IgD-negative memory B cell (primary cell): ENCODE data around the gene ABHD1. TPM values are rescaled to one million over a fixed set of nuclear protein-coding genes. Genes with fewer than 3 reads are reported as not detected.

Experiments
- H3K27ac Mint-ChIP-seq, 3 donors: one replicate each; pipeline ENCODE4 v1.8.0; 2020 to 2022; ENCODE audit warnings: mild to moderate bottlenecking in 3 of 3, mixed read lengths in 3 of 3, moderate library complexity in 1 of 3
- H3K27me3 Mint-ChIP-seq: one replicate; pipeline ENCODE4 v1.8.0; 2021; ENCODE audit warnings: mixed read lengths
- H3K36me3 Mint-ChIP-seq: one replicate; pipeline ENCODE4 v1.8.0; 2020; ENCODE audit warnings: mild to moderate bottlenecking, mixed read lengths
- H3K4me1 Mint-ChIP-seq, 3 donors: one replicate each; pipeline ENCODE4 v1.8.0; 2020 to 2022; ENCODE audit warnings: mixed read lengths in 3 of 3, mild to moderate bottlenecking in 1 of 3
- H3K4me3 Mint-ChIP-seq, 4 donors: one replicate each; pipeline ENCODE4 v1.8.0; 2020 to 2022; ENCODE audit warnings: mild to moderate bottlenecking in 4 of 4, mixed read lengths in 4 of 4, moderate library complexity in 3 of 4
- H3K9me3 Mint-ChIP-seq, 3 donors: one replicate each; pipeline ENCODE4 v1.8.0; 2020 to 2021; ENCODE audit warnings: mixed read lengths in 3 of 3, mild to moderate bottlenecking in 1 of 3
- polyA plus RNA-seq: library from polyadenylated mRNA; unstranded; fragments of 300-500 nt; fragmentation: Illumina TruSeq; gene quantifications from one replicate; pipeline ENCODE4 v1.2.3, GENCODE V29; 2021

ABHD1 gene
- polyA plus RNA-seq, 1 donor from 2014 or later, result 0.35 TPM

DNA sequence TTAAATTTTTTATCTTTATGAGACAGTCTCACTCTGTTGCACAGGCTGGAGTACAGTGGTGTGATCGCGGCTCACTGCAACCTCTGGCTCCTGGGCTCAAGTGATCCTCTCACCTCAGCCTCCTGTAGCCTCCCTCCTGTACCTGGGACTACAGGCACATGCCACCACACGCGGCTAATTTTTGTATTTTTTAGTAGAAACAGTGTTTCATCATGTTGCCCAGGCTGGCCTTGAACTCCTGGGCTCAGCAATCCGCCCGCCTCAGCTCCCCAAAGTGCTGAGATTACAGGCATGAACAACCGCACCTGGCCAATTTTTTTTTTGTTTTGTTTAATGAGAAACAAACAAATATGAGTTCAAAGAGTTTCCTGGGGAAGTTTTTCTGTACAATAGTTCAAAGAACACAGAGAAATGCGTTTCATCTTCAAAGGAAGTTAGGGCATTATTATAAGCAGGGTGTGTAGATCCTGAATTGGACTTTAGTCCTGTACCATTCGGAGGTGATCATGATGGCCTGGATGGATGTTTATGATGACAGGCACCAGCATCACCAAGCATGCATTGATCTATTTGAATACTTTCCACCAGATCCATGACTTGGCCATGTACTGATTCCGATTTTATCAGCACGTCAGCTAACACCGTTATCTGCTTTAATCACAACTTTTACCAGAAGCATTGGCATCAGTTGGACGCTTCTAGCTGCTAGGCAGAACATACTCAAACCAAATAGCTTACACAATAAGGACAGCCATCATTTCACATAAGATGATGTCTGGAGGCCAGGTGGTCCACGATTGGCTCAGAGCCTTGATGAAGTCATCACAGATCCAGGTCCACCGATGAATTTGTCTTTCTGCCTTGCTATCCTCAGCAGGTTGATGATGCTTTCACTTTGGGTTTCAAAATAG is 54.1 kb downstream of the ABHD1 start:
- no peak overlapping the region for H3K4me3 Mint-ChIP-seq
- no peak overlapping the region for H3K27ac Mint-ChIP-seq
- peaks cover 20% of the 10 kb centered on the region for H3K27me3 Mint-ChIP-seq
- H3K36me3 Mint-ChIP-seq, result peaks cover 4% of the 10 kb centered on the region
- no peaks in the 10 kb centered on the region for H3K9me3 Mint-ChIP-seq
- H3K4me1 Mint-ChIP-seq, result peaks cover 0 to 2% (median 0%) of the 10 kb centered on the region in 3 donors

DNA sequence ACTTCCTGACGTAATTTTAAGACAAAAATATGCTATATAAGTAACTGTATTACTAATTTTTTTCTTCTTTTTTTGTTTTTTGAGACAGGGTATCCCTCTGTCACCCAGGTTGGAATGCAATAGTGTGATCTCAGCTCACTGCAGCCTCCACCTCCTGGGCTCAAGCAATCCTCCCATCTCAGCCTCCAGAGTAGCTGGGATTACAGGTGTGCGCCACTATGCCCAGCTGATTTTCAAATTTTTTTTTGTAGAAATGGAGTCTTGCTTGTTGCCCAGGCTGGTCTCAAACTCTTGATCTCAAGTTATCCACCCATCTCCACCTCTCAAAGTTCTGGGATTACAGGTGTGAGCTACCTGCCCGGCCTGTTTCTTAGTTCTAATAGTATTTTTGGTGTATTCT is 54.9 kb downstream of the ABHD1 start:
- H3K27ac Mint-ChIP-seq, result no peak overlapping the region
- no peak overlapping the region for H3K4me3 Mint-ChIP-seq
- peaks cover 17% of the 10 kb centered on the region for H3K27me3 Mint-ChIP-seq

DNA sequence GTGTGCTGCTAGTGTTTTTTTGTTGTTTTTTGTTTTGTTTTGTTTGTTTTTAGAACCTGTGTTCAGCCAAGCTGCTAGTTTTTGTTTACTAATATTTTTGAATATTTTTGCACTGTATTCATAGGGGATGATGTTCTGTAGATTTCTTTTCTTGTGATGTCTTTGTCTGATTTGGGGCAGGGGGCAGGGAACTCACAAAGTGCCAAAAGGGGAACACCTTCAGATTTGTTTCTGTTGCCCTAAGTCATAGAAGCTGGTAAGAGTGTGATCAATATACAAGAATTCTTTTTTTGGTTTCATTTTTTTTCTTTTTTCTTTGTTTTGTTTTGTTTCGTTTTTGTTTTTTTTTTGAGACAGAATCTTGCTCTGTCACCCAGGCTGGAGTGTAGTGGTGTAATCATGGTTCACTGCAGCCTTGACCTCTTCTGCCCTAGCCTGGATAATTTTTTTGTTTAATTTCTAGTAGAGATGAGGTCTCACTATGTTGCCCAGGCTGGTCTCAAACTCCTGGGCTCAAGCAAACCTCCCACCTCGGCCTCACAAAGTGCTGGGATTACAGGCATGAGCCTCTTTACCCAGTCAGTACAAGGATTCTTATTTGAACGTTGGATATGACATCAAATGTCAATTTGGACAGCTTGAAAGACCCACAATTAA is 55.9 kb downstream of the ABHD1 start:
- peaks cover 21% of the 10 kb centered on the region for H3K27me3 Mint-ChIP-seq
- H3K4me1 Mint-ChIP-seq, result peaks cover 0 to 2% (median 0%) of the 10 kb centered on the region in 3 donors
- no peak overlapping the region for H3K27ac Mint-ChIP-seq
- no peak overlapping the region for H3K4me3 Mint-ChIP-seq
- no peaks in the 10 kb centered on the region for H3K9me3 Mint-ChIP-seq
- peaks cover 4% of the 10 kb centered on the region for H3K36me3 Mint-ChIP-seq

More for the DNA sequence above, 54.9 kb downstream of the ABHD1 start:
- H3K4me1 Mint-ChIP-seq, result peaks cover 0 to 2% (median 0%) of the 10 kb centered on the region in 3 donors
- H3K9me3 Mint-ChIP-seq, result no peaks in the 10 kb centered on the region
- peaks cover 4% of the 10 kb centered on the region for H3K36me3 Mint-ChIP-seq

Other genes with a start within 250 kb of the ABHD1 start
- 2.4 TPM for gene MAPRE3, start 153.2 kb upstream of the ABHD1 start, polyA plus RNA-seq
- gene TMEM214, start 90.8 kb upstream of the ABHD1 start, polyA plus RNA-seq, result 34.3 TPM
- 10.8 TPM for gene AGBL5, start 72.1 kb upstream of the ABHD1 start, polyA plus RNA-seq
- 723 TPM for gene OST4, start 52.2 kb upstream of the ABHD1 start, polyA plus RNA-seq
- gene EMILIN1, start 45.2 kb upstream of the ABHD1 start, polyA plus RNA-seq, result 0.61 TPM
- gene KHK, start 37.0 kb upstream of the ABHD1 start, polyA plus RNA-seq, result 6.5 TPM
- not detected for gene CGREF1, start 4.7 kb upstream of the ABHD1 start, polyA plus RNA-seq
- gene PREB, start 10.8 kb downstream of the ABHD1 start, polyA plus RNA-seq, result 62.2 TPM
- gene PRR30, start 15.6 kb downstream of the ABHD1 start, polyA plus RNA-seq, result not detected
- gene TCF23, start 25.2 kb downstream of the ABHD1 start, polyA plus RNA-seq, result not detected
- 274 TPM for gene ATRAID, start 88.2 kb downstream of the ABHD1 start, polyA plus RNA-seq
- gene SLC5A6, start 88.5 kb downstream of the ABHD1 start, polyA plus RNA-seq, result 20.3 TPM
- 18.9 TPM for gene CAD, start 93.6 kb downstream of the ABHD1 start, polyA plus RNA-seq
- not detected for gene SLC30A3, start 139.2 kb downstream of the ABHD1 start, polyA plus RNA-seq
- gene DNAJC5G, start 151.6 kb downstream of the ABHD1 start, polyA plus RNA-seq, result not detected
- gene TRIM54, start 158.6 kb downstream of the ABHD1 start, polyA plus RNA-seq, result not detected
- gene UCN, start 184.6 kb downstream of the ABHD1 start, polyA plus RNA-seq, result 1.6 TPM
- 96.1 TPM for gene MPV17, start 199.3 kb downstream of the ABHD1 start, polyA plus RNA-seq
- gene GTF3C2, start 232.9 kb downstream of the ABHD1 start, polyA plus RNA-seq, result 38.6 TPM
- 35.0 TPM for gene EIF2B4, start 246.5 kb downstream of the ABHD1 start, polyA plus RNA-seq
- gene SNX17, start 246.8 kb downstream of the ABHD1 start, polyA plus RNA-seq, result 219 TPM